CD4-positive, alpha-beta T cell treated with Interleukin-21 for 1 hour (primary cell): Measurements from ENCODE around the gene CDKAL1.
"Not testable (repeated sequence)": the region's sequence is repeated elsewhere in the genome, so short reads cannot be mapped to it uniquely, and the experiment has no call there.

Source experiments
- DNase-seq: peaks from one replicate; pipeline ENCODE4 v3.0.0-alpha.2; 2020

The CDKAL1 gene

DNA sequence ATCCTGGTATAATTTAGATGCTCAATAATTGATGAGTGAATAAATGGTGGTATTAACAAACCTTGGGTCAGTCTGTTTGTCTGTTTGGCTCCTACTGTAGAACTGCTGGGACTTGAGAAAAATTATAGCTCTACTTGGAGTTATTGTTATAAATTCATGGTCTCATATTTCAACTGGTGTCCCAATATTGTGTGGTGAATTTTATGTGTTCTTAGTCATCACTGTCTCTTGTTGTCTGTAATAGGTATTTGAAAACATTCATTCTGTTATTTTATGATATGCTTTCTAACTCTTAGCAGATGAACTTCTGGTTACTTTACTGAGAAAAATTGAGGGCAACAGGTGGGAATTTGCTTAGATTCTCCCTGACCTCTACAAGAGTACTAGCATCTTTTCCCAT, 221.4 kb downstream of the CDKAL1 start:
- no peak for DNase-seq

DNA sequence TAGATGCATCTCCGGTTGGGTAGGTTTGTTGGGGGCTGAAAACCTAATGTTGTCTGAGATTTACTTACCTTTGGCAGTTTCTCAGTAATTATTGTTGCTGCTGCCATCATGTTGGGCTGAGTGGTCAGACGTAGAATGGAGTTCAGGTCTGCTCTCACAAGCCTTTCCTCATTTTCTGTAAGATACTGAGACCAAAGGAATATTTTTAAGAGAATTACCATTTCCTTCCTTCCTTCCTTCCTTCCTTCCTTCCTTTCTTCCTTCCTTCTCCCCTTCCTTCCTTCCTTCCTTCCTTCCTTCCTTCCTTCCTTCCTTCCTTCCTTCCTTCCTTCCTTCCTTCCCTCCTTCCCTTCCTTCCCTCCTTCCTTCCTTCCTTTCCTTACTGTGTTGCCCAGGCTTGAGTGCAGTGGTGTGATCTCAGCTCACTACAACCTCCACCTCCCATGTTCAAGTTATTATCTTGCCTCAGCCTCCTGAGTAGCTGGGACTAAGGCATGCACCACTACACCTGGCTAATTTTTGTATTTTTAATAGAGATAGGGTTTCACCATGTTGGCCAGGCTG, 222.4 kb downstream of the CDKAL1 start:
- DNase-seq, result not testable (repeated sequence)

DNA sequence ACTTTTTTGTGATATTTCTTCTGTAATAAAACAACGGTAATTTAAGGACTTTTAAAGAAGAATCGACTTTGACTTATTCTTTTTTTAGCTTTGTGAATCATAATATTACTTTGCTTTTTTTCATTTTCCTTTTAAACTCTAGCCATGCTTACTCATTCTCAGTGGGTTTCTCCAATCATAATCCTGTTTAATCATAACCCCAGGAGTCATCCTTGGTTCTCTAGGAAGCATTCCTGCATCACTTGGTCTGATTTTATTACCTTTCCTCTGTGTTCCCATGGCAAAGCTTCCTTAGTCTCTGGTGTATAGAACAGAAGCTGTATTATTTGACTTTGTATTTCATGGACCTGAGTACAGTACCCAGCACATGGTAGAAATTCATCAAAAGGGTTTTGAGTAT, 223.5 kb downstream of the CDKAL1 start:
- DNase-seq, result no peak

DNA sequence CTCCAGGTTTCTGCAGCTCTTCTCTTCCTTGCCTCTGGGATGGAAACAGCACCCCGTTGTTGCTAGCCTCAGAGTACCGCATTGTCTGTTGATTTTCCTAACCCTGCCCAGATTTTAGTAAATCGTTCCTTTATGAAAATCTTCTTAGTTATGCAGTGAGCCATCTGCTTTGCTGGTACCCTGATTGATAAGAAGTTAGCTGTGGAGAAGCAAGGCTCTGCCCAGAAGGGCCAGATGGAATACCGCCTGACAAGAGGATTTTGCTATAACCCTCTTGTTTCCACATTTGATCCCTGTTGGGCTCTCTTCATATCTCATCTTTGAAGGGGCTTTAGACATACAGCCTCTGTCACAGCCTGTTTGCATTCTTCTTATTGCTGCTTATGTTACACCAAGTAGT, 229.0 kb downstream of the CDKAL1 start:
- no peak for DNase-seq

DNA sequence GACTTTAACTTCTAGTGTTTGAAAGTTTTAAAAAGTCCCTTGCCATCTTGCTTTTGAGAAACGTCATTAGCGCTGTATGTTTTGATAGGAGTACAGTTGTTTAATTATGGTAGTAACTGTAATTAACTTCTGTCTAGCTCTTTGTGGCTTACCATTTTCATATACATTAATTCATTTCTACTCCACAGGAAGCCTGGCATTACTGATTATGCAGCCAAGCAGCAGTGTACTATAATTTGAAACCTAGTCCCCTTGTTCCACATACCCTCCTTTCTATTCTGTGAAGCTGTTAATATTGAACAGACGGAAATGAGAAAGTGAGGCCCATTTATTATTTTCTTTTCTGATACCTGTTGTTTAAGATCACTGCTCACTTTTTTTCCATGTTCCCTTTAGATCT, 235.4 kb downstream of the CDKAL1 start:
- no peak for DNase-seq

DNA sequence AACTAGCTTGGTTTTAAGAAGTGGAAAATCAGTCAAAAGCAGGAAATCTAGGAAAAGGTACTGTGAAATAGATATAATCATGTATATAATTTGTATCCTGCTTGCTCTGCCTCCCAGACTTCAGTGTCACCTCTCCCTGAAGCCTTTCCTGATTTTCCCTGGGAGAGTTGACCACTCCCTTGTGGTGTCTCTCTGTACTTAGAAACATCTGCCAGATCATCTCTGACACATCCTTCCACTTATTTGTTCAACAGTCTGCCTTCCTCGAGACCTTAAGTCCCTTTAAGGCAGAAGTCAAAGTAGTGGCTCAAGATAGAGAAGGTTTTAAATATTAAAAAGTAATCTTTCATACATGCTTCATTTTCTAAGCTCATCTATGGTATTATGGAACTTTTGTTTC, 236.5 kb downstream of the CDKAL1 start:
- DNase-seq, result no peak

DNA sequence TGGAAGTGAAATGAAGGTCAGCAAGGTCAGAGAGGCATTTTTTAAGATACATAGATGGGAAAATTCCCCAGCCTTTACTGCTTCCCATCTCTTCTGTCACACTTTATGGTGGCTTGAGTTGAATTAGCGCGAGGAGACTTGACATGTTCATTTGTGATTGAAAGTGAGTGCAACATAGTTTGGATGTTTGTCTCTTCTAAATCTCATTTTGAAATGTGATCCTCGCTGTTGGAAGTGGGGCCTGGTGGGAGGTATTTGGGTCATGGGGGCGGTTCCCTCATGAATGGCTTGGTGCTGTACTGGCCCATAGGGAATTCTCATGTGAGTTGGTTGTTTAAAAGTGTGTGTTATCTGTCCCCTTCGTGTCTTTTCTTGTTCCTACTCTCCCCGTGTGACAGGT, 237.2 kb downstream of the CDKAL1 start:
- DNase-seq, result no peak

DNA sequence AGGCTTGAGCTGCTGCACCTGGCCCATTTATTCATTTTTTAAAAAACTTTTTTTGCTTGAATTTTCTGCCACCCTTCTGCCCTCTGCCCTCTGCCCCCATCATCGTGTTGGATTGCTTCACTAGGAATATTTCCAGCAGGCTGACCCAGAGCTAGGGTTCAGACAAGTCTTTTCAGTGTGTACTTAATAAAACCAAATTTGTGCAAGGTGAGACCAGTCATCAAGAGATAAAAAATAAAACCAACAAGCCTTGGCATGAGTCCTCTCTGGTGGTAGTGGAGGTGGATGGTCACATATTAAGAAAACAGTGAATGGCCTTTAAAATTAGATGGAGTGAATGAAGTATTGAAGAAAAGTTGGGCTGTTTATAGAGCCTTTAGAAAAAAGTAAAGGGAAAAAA, 239.6 kb downstream of the CDKAL1 start:
- no peak for DNase-seq

DNA sequence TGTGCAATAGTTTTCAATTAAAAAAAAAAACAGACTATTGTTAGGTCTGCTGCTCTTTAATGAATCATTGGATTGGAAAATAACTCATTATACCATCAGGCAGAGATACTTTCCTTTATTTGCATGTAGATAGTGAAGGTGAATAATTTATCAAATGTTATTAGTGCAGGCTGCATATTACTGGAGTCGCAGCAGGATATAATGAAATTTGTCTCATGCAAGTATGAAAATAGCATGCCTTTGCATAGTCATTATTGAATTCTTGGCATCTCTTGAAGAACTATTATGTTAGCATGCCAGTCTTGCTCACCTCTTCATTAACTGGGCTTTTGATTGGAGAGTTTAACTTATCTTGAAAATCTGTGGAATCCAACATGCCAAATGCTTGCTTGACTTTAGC, 241.7 kb downstream of the CDKAL1 start:
- DNase-seq, result no peak

DNA sequence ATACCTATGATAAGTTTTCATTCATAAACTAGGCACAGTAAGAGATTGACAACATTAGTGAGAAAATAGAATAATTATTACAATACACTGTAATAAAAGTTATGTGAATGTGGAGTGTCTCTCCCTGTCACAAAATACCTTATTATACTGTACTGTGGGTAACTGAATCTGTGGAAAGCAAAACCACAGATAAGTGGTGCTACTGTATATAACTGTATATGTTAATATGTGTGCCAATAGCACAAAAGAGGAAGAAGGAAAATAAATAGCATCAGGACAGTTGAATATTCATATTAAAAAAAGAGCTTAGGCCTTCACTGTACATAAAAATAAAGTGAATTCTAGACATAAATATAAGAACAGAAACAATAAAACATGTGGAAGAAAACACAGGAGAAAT, 243.5 kb downstream of the CDKAL1 start:
- DNase-seq, result no peak

DNA sequence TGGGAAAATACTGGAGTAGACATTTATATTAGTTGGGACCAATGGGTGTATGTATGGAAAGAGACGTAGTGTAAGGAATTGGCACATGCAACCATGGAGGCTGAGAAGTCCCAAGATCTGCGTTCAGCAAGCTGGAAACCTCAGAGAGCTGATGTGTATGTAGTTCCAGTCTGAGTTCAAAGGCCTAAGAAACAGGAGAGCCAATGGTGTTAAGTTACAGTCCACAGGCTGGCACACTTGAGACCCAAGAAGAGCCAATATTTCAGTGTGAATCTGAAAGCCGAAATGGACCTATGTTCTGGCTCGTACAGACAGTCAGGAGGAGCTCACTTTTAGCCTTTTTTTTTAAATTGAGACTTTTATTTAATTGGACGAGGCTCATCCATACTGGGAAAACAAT, 244.2 kb downstream of the CDKAL1 start:
- no peak for DNase-seq

DNA sequence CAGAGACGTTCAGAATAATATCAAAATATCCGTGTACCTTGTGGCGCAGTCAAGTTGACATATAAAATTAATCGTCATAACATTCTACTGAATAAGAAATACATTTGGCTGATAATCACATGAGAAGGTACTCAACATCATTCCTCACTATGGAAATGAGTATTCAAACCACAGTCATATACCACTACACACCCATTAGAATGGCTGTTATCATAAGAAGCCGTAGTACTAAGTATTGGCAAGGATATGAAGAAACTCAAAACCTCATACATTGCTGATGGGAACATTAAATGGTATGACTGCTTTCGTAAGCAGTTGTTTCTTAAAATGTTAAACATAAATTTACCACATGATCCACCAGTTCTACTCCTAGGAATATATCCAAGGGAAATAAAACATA, 244.7 kb downstream of the CDKAL1 start:
- DNase-seq, result no peak

DNA sequence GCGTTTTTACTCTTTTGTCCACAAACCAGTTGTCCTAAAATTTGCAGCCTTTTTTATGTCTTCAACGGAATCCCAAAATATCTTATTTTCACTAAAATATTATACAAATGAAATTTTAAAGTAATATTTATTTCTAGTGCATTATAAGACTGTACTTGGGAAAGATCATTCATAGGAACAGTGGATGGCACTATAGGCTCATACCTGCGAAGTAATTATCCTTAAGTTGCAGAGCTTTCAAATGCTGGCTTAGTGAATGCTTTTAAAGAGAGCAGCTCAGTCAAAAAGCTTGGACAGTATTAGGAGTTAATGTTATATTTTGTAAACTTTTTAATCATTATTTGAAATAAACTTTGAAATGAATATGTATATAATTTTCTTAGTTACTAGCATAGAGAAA, 254.9 kb downstream of the CDKAL1 start:
- DNase-seq, result no peak

DNA sequence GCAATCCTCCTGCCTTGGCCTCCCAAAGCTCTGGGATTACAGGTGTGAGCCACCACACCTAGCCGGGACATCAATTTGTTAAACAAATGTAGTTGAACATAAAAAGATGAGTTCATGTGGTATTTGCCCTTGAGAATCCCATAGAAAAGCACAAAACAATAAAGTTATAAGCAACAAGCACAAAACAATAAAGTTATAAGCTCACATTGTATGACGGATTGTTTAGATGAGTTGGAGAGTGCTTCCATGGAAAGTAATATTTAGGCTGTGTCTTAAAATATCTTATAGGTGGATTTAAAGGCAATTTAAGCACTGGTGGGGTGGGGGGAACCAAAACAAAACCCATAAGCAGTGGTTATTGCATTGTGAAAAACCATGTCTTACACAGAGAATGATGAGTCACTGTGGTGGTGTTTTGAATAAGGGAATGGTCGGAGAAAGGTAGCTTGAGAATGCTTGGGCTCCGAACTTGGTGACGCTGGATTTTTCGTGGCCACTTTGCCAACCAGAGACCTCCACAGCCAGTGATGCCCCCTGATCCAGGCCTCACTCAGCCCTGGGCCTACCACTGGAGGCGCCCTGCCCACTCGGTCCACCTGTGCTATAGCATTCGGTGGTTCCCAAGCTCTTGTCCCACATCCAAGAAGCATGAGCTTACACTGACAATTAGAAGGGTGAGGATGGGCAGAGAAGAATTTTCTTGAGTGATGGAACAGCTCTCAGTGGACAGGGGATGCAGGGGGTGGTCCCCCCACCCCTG, 256.0 kb downstream of the CDKAL1 start:
- no peak for DNase-seq

DNA sequence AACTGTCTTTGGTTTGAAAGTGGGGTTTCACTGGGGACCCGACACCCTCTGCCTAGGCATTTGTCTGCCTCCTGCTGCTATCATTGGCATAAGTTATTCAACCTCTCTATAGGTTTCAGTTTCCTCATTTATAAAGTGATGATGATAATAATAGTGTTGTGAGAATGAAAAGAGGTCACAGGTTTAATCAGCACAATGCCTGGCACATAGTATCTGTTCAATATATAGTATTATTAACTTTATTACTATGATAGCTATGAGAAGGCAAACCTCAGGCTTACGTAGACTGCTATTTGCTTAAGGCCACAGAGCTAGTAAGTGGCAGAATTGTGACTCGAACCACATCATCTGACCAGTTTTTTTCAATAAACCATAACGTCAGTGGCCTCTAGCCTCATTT, 256.8 kb downstream of the CDKAL1 start:
- DNase-seq, result no peak

DNA sequence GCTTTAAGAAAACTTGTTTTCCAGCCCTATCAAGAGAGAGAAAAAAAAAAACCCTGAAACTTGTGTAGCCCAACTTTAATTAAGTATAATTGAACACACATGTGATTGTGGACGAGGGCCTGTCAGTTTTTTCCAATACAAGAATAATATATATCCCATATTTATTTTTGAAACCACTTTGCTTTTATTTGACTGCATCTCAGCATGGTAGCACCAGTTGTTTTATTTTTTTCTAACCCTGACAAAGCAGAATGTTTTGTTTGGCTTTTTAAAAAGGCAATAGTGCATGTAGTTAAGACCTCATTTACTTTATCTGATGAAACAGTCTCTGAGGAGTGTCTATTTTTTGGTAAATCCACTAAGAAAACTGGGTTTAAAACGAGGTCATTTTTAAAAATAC, 257.7 kb downstream of the CDKAL1 start:
- DNase-seq, result no peak

DNA sequence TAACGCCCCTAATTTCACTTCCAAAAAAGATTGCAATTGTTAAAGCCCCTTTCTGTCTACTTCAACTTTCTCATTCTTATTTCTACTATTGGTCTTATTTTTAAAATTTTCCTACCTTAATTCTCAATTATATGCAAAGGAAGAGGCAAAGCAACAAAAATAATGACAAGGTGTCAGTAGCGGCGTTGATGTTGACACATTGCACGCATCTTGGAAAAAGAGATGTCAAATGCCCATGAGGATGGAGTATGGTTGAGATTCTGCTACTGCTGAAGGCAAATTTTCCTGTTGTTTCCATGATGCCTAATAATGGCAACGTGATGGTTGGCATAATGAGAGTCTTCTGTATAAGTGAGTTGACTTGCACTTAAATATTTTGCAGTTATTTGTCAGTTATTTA, 258.9 kb downstream of the CDKAL1 start:
- no peak for DNase-seq

DNA sequence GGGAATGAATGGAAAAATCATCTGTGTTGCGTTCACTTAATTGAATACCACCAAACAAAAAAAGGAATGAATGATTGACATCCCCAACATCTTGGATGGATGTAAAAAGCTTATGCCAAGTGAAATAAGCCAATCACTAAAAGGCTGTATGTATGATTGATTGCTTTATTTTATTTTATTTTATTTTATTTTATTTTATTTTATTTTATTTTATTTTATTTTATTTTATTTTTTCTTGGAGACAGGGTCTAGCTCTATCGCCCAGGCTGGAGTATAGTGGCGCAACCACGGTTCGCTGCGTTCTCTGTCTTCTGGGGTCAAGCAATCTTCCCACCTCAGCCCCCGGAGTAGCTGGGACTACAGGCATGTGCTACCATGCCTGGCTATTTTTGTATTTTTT, 263.3 kb downstream of the CDKAL1 start:
- DNase-seq, result no peak

DNA sequence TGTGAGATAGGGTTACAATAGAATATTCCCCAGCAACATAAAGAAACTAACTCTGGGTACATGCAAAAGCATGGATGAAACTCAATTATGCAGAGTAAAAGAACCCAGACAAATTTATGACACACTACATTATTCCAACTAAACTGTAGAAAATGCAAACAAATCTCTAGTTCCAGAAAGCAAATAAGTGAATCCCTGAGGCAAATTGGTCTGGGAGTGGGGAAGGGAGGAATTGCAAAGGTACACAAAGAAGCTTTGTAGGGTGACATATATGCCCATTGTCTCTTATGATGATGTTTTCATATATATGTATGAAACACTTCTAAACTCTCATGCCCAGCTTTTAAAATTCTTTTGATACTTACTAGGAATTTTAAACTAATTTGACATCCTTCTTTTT, 266.0 kb downstream of the CDKAL1 start:
- DNase-seq, result no peak

DNA sequence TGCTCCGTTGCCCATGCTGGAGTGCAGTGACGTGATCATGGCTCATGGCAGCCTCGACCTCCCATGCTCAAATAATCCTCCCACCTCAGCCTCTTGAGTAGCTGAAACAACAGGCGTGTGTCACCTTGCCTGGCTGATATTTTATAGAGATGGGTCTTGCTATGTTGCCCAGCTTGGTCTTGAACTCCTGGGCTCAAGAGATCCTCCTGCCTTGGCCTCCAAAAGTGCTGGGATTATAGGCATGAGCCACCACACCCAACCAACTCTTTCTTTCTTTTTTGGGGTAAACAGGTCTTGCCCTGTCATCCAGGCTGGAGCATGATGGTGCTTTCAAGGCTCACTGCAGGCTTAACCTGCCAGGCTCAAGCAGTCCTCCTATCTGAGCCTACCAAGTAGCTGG, 266.4 kb downstream of the CDKAL1 start:
- no peak for DNase-seq

DNA sequence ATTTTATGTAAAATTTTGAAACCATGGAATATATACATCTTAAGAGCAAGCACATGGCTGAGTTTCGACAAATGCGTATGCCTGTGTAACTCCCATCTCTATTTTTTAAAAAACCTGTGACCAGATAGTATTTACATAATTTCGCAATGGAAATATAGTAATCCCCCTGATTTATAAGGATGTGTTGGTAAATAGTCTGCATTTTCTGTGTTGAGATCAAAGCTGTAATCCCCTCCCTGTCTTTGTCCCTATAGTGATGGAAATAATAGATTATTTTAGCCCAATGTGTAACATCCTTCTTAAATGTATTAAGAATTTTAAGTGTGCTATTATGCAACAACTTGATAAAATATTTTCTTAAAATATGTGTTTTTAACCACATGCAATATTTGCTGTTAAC, 267.3 kb downstream of the CDKAL1 start:
- no peak for DNase-seq

DNA sequence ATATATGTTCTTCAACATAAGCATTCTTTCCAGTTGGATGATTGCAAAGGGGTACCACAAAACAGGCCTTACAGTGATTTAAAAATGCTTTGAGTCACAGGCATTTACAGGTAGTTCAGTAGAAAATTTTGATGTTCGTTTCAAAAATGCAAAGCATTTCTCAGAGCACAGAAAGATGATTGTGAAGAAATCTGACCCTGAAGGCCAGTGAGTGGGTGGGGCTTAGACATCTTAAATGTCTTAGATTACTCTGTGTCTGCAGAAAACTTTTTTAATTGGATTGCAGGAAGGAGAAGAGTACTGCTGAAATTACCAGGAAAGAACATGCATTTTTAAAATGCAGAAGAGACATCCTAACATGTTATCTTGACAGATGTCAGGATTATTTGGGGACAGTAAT, 268.3 kb downstream of the CDKAL1 start:
- no peak for DNase-seq

DNA sequence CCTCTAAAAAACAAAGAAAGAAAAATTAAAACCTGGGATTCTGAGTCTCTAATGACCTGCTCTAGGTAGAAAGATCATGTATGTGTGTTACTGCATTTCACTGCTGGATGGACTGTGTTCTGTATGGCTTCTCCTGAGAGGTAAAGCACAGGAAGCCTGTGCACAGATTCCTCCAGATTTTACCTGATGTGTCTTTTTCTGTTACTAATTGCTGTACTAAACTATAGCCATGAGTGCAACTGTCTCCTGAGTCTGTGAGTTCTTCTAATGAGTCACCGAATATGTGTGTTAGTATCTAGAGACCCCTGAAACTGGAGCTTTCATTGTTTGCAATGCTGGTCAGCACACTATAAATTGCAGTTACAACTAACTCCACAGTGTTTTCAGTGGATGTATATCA, 270.8 kb downstream of the CDKAL1 start:
- no peak for DNase-seq

DNA sequence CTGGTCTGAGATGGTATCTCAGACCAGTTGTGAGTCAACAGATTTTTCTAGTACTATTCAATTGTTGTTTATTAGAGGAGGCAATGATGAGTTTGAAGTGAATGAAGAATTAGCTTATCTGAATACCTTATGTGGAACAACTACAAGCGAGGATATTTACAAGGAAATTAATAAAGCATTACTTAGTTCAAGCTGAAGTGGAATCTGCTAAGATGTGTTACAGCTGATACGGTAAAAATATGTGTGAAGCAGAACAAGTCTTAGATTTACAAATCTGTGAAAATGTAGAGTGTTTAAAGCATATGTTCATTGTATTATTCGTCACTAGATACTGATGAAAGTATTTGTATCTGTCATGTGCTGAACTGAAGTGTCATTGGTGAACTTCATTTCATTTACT, 272.4 kb downstream of the CDKAL1 start:
- no peak for DNase-seq

DNA sequence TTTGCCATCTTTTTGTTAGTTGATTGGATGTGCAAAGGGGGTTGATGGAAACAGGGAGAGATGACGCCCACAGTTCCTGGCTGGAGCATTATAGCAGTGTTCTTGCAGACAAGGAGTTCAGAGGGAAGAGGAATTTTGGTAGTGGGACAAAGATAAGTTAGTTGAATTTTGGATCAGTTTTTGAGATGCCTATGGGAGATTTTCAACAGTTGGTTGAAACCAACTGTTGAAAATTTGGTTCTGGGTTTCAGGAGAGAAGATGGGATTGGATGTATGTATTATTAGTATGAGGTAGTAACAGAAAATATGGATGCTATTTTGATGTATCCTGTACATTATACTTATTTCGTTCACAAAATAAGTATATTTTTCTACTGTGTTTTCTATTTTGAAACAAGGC, 274.2 kb downstream of the CDKAL1 start:
- DNase-seq, result no peak
